GM18511 (cell line): ENCODE results near the gene TKT.

Experiments
- ATAC-seq: cut with Tn5 transposase; IDR thresholded peaks from one replicate; pipeline ENCODE4 v1.9.1; 2021; ENCODE audit warnings: mild to moderate bottlenecking, moderate library complexity; ENCODE audit not compliant: unreplicated experiment

TKT gene

GRCh38 chr3:53198996-53199395 lies 56.8 kb downstream of the TKT start:
- ATAC-seq: no peak

- ATAC-seq: no peak
Observed at GRCh38 chr3:53198256-53198977, 57.4 kb downstream of the TKT start.

GRCh38 chr3:53196575-53197407 lies 59.0 kb downstream of the TKT start:
- ATAC-seq: no peak

- peak; percentile 49 for ATAC-seq
Observed at GRCh38 chr3:53195602-53196574, 59.9 kb downstream of the TKT start.

GRCh38 chr3:53195066-53195450 lies 60.8 kb downstream of the TKT start:
- no peak for ATAC-seq

GRCh38 chr3:53194210-53195065 lies 61.4 kb downstream of the TKT start:
- ATAC-seq: no peak

GRCh38 chr3:53193466-53194209 lies 62.2 kb downstream of the TKT start:
- no peak for ATAC-seq

GRCh38 chr3:53192608-53193007 lies 63.2 kb downstream of the TKT start:
- peak; percentile 62 for ATAC-seq

GRCh38 chr3:53191836-53192480 lies 63.9 kb downstream of the TKT start:
- ATAC-seq: no peak

- no peak for ATAC-seq
Observed at GRCh38 chr3:53190659-53191058, 65.2 kb downstream of the TKT start.

- no peak for ATAC-seq
Observed at GRCh38 chr3:53189276-53189675, 66.5 kb downstream of the TKT start.

- ATAC-seq: no peak
Observed at GRCh38 chr3:53188720-53189119, 67.1 kb downstream of the TKT start.

GRCh38 chr3:53188136-53188685 lies 67.6 kb downstream of the TKT start:
- no peak for ATAC-seq

- no peak for ATAC-seq
Observed at GRCh38 chr3:53187430-53187829, 68.4 kb downstream of the TKT start.

- ATAC-seq: no peak
Observed at GRCh38 chr3:53186726-53187125, 69.1 kb downstream of the TKT start.

GRCh38 chr3:53185761-53186465 lies 69.9 kb downstream of the TKT start:
- ATAC-seq: no peak

- no peak for ATAC-seq
Observed at GRCh38 chr3:53184701-53185100, 71.1 kb downstream of the TKT start.

GRCh38 chr3:53183514-53183913 lies 72.3 kb downstream of the TKT start:
- ATAC-seq: no peak
